GM21619 (cell line): Measurements from ENCODE around the gene PIK3R3.
"Not testable (repeated sequence)": the region's sequence is repeated elsewhere in the genome, so short reads cannot be mapped to it uniquely, and the experiment has no call there.

Source experiments
- ATAC-seq: cut with Tn5 transposase; IDR thresholded peaks from one replicate; pipeline ENCODE4 v1.9.1; 2021; ENCODE audit not compliant: unreplicated experiment

Gene PIK3R3

DNA sequence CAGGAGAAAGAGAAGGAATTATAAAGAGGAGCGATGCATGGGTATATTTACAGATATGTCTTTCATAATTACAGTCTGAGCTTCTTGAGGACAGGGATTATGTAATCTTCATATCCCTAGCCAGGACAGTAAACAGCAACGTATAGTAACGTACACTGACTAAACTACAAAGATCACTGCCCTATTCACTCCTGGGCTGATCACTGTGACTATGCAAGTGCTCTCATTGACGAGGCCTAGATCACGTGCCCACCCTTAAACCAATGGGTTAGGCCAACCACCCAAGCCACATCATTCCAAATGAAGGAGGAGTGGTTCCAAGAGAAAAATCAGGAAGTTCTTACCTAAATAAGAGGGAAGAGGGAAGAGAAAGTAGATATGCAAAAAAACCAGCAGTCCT lies 18.5 kb downstream of the PIK3R3 start:
- ATAC-seq, result no peak

DNA sequence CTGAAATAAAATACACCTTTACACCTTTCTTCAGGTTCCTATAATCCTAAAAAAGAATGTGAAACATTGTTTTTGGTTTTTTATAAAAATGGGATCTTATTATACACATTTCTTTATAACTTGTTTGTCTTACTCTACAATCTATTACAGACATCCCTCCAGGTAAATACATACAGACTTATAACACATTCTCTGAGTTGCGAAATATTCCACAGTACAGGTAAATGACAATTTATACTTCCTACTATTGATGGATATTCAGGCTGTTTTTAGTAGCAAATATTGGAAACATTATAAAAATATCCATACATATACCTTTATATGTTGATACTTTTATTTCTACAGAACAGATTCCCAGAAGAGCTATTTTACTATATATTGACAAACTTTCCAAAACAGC lies 20.3 kb downstream of the PIK3R3 start:
- ATAC-seq, result no peak

DNA sequence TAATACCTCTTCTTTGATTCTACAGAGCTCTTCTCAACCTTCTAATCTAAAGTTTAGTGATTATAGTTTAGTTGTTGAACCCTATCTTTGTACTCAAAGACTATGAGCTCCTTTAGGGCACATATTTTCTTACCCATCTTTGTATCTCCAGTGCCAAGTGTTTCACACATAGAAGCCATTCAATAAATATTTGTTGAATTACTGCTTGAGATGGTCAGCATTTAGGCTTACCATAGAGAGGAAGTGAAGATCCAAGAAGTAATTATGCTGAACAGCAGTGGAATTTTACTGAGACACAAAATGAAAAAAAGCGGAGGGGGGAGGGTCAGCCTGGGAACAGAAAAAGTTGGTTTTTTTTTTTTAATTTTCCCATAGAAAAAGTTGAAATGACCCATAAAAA lies 21.9 kb downstream of the PIK3R3 start:
- ATAC-seq, result no peak

DNA sequence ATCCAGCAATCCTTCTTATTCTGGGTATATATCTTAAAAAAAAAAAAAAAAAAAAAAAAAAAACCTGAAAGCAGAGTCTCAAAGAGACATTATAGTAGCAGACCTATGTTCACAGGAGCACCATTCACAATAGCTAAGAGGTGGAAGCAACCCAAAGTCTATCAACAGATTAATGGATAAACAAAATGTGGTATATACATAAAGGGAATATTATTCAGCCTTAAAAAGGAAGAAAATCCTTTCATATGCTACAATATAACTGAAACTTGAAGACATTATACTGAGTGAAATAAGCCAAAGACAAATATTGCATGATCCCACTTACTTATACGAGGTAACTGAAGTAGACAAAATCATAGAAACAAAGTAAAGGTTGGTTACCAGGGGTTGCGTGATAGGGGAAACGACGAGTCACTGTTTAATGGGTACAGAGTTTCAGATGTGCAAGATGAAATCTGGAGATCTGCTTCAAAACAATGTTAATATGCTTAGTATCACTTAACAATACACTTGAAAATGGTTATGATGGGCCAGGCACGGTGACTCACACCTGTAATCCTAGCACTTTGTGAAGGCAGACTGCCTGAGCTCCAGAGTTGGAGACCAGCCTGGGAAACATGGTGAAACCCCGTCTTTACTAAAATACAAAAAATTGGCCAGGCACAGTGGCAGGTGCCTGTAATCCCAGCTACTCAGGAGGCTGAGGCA lies 29.5 kb downstream of the PIK3R3 start:
- no peak for ATAC-seq

GRCh38 chr1:46099215-46099614 lies 33.2 kb downstream of the PIK3R3 start:
- ATAC-seq, result no peak

DNA sequence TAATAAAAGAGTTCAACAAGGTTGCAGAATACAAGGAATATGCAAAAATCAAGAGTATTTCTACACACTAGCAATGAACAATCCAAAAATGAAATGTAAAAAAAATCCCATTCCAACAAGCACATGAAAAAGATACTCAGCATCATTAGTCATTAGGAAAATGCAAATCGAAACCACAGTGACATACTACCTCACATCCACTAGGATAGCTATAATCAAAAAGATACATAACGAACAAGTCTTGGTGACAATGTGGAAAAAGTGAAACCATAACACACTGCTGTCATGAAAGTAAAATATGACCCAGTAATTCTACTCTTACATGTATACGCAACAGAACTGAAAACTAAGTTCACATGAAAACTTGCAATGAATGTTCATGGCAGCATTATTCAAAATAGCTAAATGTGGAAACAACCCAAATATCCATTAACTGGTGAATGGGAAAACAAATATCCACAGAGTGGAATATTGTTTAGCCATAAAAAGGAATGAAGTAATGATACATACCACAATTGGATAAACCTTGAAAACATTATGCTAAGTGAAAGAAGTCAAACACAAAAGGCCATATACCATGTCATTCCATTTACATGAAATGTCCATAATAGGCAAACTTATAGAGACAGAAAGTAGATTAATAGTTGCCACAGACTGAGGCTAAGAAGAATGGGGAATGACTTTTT lies 34.3 kb downstream of the PIK3R3 start:
- no peak for ATAC-seq

GRCh38 chr1:46097149-46097472 lies 35.3 kb downstream of the PIK3R3 start:
- no peak for ATAC-seq

- ATAC-seq, result no peak
Observed at GRCh38 chr1:46096269-46097148, 35.9 kb downstream of the PIK3R3 start.

- ATAC-seq, result not testable (repeated sequence)
Observed at GRCh38 chr1:46095110-46095509, 37.3 kb downstream of the PIK3R3 start.

GRCh38 chr1:46094471-46095005 lies 37.9 kb downstream of the PIK3R3 start:
- no peak for ATAC-seq

DNA sequence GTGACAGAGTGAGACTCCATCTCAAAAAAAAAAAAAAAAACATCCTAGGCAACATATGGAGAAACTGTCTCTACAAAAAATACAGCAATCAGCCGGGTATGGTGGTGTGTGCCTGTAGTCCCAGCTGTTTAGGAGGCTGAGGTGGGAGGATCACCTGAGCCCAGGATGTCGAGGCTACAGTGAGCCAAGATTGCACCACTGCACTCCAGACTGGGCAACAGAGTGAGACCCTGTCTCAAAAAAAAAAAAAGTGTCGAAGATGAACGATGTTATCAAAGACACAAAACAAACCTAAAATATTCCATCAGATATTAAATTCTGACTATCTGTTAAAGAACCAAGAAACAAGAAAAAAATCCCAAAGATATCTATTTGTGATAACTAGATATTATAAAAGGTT lies 38.6 kb downstream of the PIK3R3 start:
- ATAC-seq, result not testable (repeated sequence)

DNA sequence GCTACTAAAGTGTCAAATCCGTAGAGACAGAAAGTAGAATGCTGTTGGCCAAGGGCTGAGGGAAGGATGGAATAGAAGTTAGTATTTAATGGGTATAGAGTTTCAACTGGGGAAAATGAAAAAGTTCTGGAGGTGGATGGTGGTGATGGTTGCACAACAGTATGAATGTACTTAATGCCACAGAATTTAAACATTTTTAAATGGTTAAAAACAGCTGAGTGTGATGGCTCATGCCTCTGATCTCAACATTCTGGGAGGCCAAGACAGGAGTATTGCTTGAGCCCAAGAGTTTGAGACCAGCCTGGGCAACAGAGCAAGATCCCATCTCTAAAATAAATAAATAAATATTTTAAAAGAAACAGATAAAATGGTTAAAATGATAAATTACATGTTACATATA lies 44.5 kb downstream of the PIK3R3 start:
- no peak for ATAC-seq

- no peak for ATAC-seq
Observed at GRCh38 chr1:46086576-46086975, 45.9 kb downstream of the PIK3R3 start.

DNA sequence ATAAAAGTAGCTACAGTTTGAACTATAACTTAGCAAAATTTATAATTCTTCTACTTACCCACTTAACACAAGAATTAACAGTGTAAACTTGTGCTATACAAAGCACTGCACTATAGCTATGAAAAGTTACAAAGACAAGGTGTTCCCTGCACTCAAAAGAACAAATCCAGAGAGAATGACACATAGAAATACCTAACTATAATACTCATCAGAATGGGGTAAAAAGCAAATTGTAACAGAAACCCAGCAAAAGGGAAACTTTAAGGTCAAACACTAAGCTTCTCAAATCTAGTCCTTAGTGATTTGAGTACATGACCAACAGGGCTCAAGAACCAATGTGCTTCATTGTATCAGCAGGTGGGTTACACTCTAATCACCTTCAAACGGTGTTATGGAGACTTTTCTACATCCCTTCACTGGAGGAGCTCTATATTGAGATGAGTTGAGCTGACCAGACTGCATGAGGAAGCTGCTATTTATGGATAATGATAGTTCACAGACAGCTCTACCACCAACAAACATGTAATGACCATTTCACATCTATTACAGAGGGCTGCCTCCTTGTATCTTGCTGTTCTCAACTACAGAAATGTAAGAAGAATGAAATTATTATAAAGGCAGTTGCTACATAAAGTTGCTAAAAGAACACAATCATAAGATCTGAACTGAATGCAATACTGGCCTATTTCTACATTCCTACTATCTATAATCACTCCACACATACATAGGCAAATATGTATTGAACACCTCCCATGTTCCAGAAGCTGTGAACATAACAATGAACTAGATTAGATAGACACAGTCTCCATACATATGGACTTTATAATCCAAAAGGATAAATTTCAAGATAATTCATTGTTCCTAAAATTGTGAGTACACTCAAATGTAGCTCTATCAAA lies 47.6 kb downstream of the PIK3R3 start:
- ATAC-seq, result no peak

DNA sequence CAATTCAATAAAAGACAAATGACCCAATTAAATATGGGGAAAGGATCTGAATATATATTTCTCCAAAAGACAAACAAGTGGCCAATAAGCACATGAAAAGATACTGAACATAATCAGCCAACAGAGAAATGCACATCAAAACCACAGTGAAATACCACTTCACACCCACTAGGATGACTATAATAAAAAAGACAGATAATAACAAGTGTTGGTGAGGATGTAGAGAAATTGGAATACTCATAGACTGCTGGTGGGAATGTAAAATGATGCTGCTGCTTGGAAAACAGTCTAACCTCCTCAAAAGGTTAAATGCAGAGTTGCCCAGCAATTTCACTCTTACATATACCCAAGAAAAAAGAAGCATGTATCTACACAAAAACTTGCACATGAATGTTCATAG lies 48.9 kb downstream of the PIK3R3 start:
- ATAC-seq, result no peak

- ATAC-seq, result no peak
Observed at GRCh38 chr1:46081619-46082018, 50.8 kb downstream of the PIK3R3 start.

DNA sequence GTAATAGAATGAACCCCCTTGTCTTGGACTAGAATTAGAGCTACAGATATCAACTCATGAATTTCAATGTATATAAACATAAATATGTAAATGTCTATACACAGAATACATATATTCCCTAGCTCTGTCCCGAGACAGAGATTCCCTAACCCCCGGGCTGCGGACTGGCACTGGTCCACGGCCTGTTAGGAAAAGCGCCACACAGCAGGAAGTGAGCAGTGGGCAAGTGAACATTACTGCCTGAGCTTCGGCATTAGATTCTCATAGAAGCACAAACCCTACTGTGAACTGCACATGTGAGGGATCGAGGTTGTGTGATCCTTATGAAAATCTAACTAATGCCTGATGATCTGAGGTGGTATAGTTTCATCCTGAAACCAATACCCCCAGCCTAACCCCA lies 51.2 kb downstream of the PIK3R3 start:
- no peak for ATAC-seq

DNA sequence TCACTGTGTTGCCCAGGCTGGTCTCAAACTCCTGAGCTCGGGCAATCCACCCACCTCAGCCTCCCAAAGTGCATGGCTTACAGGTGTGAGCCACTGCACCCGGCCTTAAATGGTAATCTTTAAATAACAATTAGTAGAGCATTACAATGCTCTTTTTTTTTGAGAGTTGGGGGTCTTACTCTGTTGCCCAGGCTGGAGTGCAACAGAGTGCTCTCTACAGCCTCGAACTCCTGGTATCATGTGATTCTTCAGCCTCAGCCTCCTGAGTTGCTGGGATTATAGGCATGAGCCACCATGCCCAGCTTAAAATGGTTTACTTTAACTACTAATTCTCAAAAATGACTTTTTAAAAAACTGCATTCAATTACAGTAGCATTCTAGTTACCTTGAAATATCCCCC lies 52.2 kb downstream of the PIK3R3 start:
- no peak for ATAC-seq

GRCh38 chr1:46077644-46078043 lies 54.8 kb downstream of the PIK3R3 start:
- ATAC-seq, result no peak

GRCh38 chr1:46076343-46076742 lies 56.1 kb downstream of the PIK3R3 start:
- no peak for ATAC-seq

- no peak for ATAC-seq
Observed at GRCh38 chr1:46072975-46073374, 59.5 kb downstream of the PIK3R3 start.
